H1 (cell line): ENCODE results near the gene LRWD1.

Experiments used
- CTCF ChIP-seq, 3 experiments: IDR thresholded peaks; 1 replicate in 2 of 3; 2 replicates in 1 of 3; pipeline versions ENCODE4 v1.5.1 to v1.6.1; 2011; ENCODE audit warnings: low read length in 3 of 3, mild to moderate bottlenecking in 3 of 3, inconsistent platforms in 2 of 3, low read depth in 1 of 3, moderate library complexity in 1 of 3; ENCODE audit not compliant: insufficient read depth in 1 of 3; ENCODE audit errors: control extremely low read depth in 1 of 3
- EZH2 ChIP-seq: fragments of 200-600 bp; sonication (generic); IDR thresholded peaks from 2 replicates; pipeline ENCODE4 v1.7.1; 2012; ENCODE audit warnings: low read depth, mild to moderate bottlenecking, moderate library complexity, low read length, inconsistent platforms; ENCODE audit not compliant: severe bottlenecking
- JUND ChIP-seq: IDR thresholded peaks from 2 replicates; pipeline ENCODE4 v1.6.1; 2011; ENCODE audit warnings: mild to moderate bottlenecking, improper control_type of control experiment, low read length
- POLR2A ChIP-seq, 2 experiments: IDR thresholded peaks; 1 replicate in 1 of 2; 2 replicates in 1 of 2; pipeline ENCODE4 v1.6.1; 2011; ENCODE audit warnings: low read depth in 2 of 2, low read length in 2 of 2, mild to moderate bottlenecking in 2 of 2; ENCODE audit errors: control extremely low read depth in 1 of 2
- POLR2AphosphoS5 ChIP-seq: IDR thresholded peaks from 2 replicates; pipeline ENCODE4 v1.6.1; 2011; ENCODE audit warnings: low read depth, low read length

DNA sequence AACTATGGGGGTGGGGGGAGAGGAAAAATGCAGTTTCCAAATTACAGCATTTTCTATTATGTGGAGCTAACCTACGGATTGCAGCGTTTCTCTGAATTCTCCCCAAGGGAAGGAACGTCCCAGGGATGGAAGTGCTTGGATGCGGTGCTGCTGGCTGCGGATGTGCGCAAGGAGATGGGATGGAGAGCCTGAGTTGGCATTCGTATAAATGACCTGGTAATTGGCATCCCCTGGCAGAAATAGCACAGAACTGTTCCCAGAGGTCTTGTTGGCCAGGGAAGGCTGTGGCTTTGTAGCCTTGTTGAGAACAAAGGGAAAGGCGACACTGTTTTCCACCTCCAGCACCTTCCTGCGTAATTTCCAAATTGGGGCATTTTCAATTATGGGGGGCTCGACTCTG lies 28.7 kb upstream of the LRWD1 start:
- TF ChIP-seq POLR2A (IDR thresholded peaks at IDR 0.05; ENCODE audit: control extremely low read depth in 1 of 2, low read depth in 2 of 2, low read length in 2 of 2) = no peak
- no peak for TF ChIP-seq CTCF (IDR thresholded peaks at IDR 0.05; ENCODE audit: control extremely low read depth in 1 of 3, insufficient read depth in 1 of 3, low read depth in 1 of 3, low read length in 3 of 3)
- TF ChIP-seq JUND = no peak
- no peak for TF ChIP-seq POLR2AphosphoS5
- no peak for TF ChIP-seq EZH2
